Right lobe of liver (tissue), 6 donors: ENCODE data around the gene FBLN2. TPM values are rescaled to one million over a fixed set of nuclear protein-coding genes. Genes with fewer than 3 reads are reported as not detected.

ENCODE experiments used
- ATAC-seq, 4 donors: fragments of 200-7000 bp; cut with Tn5 transposase; one replicate each; pipeline ENCODE4 v1.9.1; 2020; ENCODE audit warnings: mild to moderate bottlenecking in 4 of 4, moderate library complexity in 4 of 4
- DNase-seq, 3 donors: peaks; one replicate each; pipeline ENCODE4 v3.0.0-alpha.2; 2020
- H3K27ac ChIP-seq, 3 donors: fragments of 200-600 bp; one replicate each; pipeline ENCODE4 v1.8.0; 2022
- H3K27me3 ChIP-seq, 2 donors: fragments of 200-600 bp; one replicate each; pipeline ENCODE4 v1.8.0; 2022
- H3K36me3 ChIP-seq, 4 donors: fragments of 200-600 bp; sonication (generic) in 1 of 4; one replicate each; pipeline versions ENCODE4 v1.5.1 to v1.8.0; 2017 to 2022; ENCODE audit warnings: control low read depth in 1 of 4
- H3K4me1 ChIP-seq, 4 donors: fragments of 200-600 bp; sonication (generic) in 1 of 4; one replicate each; pipeline versions ENCODE4 v1.5.1 to v1.8.0; 2017 to 2022; ENCODE audit warnings: control low read depth in 1 of 4
- H3K4me3 ChIP-seq, 3 donors: fragments of 200-600 bp; one replicate each; pipeline ENCODE4 v1.8.0; 2022
- H3K9me3 ChIP-seq, 4 donors: fragments of 200-600 bp; sonication (generic) in 1 of 4; one replicate each; pipeline versions ENCODE4 v1.5.1 to v1.8.0; 2017 to 2022; ENCODE audit warnings: control low read depth in 1 of 4
- CTCF ChIP-seq, 4 donors: fragments of 200-600 bp in 3 of 4; fragments of 450-650 bp in 1 of 4; IDR thresholded peaks; one replicate each; pipeline versions ENCODE4 v1.5.1 to v1.8.0; 2016 to 2022; ENCODE audit warnings: antibody characterized with exemption in 4 of 4, mild to moderate bottlenecking in 2 of 4
- POLR2A ChIP-seq: fragments of 450-650 bp; IDR thresholded peaks from one replicate; pipeline ENCODE4 v1.6.1; 2017; ENCODE audit warnings: antibody characterized with exemption, mild to moderate bottlenecking
- WGBS: methylation state at CpG from one replicate; pipeline ENCODE4 v1.1.6; 2018; ENCODE audit warnings: low coverage, low lambda C conversion rate; ENCODE audit not compliant: insufficient coverage; ENCODE audit errors: missing lambda C conversion rate; 5-methylcytosine and 5-hydroxymethylcytosine counted together
- intact Hi-C, 2 donors: fragments of 100-400 bp; cut with DNase I; formaldehyde crosslinking; loops; one replicate each; pipeline versions ENCODE4 v1.11.2 to v1.14.1; 2022
- total RNA-seq, 6 experiments: library from RNA; depleted of rRNA in 2 of 6; stranded (reverse); fragments of >200 nt in 2 of 6; fragmentation: NEBNext Ultra II Directional in 3 of 6; extraction: Animal tissue kit (Norgen Biotek cat#: 25700) in 3 of 6; gene quantifications; one replicate each; pipeline versions ENCODE4 v1.1.0 to v1.2.4, GENCODE V29; 2016 to 2023
- donor health status: DM: no; HTN: yes; CAD: no.
- donor health status: DM: no; HTN: no; CAD: no.
- donor health status: DM: no; HTN: no; CAD: no.
- donor health status: DM: no; HTN: yes; CAD: no.
- donor health status: DM: no; HTN: yes; CAD: no.

The FBLN2 gene
- total RNA-seq, 6 experiments from 2014 or later: 1.9 to 4.0 (median 2.7) TPM

- no peaks in the 10 kb centered on the region for H3K4me1 ChIP-seq
- no peaks in the 10 kb centered on the region for H3K9me3 ChIP-seq
- WGBS: 100% methylated on average over 1 of the region's 7 CpGs
- H3K36me3 ChIP-seq: no peaks in the 10 kb centered on the region
- intact Hi-C loops: no loop called here
- ATAC-seq (no peak), DNase-seq (peak in 1 of 3 donors; percentile 43)
- H3K27me3 ChIP-seq: no peaks in the 10 kb centered on the region
- TF ChIP-seq POLR2A (no peak), CTCF (IDR thresholded peaks at IDR 0.05) (no peak)
- no peak overlapping the region for H3K4me3 ChIP-seq
- H3K27ac ChIP-seq: no peak overlapping the region
These were observed 67.4 kb downstream of the FBLN2 start for GRCh38 chr3:13616359-13616758.

GRCh38 chr3:13617097-13617738, 68.3 kb downstream of the FBLN2 start:
- TF ChIP-seq CTCF (IDR thresholded peaks at IDR 0.05) (no peak), POLR2A (no peak)
- Histone ChIP-seq H3K4me1 (no peaks in the 10 kb centered on the region), H3K27ac (no peak overlapping the region), H3K27me3 (no peaks in the 10 kb centered on the region), H3K4me3 (no peak overlapping the region), H3K36me3 (no peaks in the 10 kb centered on the region), H3K9me3 (no peaks in the 10 kb centered on the region)
- ATAC-seq (no peak), DNase-seq (no peak)
- intact Hi-C loops: no loop called here
- WGBS: 76% methylated on average over 3 of the region's 3 CpGs

GRCh38 chr3:13617981-13618380, 69.1 kb downstream of the FBLN2 start:
- WGBS: 59% methylated on average over 3 of the region's 10 CpGs
- H3K27me3 ChIP-seq: no peaks in the 10 kb centered on the region
- H3K4me1 ChIP-seq: no peaks in the 10 kb centered on the region
- no peaks in the 10 kb centered on the region for H3K36me3 ChIP-seq
- TF ChIP-seq CTCF (IDR thresholded peaks at IDR 0.05) (no peak), POLR2A (no peak)
- no peaks in the 10 kb centered on the region for H3K9me3 ChIP-seq
- no peak overlapping the region for H3K27ac ChIP-seq
- intact Hi-C loops: no loop called here
- ATAC-seq: no peak
- DNase-seq: peak in 1 of 3 donors; percentile 27
- H3K4me3 ChIP-seq: no peak overlapping the region

- no peak overlapping the region for H3K27ac ChIP-seq
- H3K9me3 ChIP-seq: no peaks in the 10 kb centered on the region
- intact Hi-C loops: no loop called here
- no peak for TF ChIP-seq CTCF (IDR thresholded peaks at IDR 0.05)
- TF ChIP-seq POLR2A: no peak
- no peak for ATAC-seq
- no peaks in the 10 kb centered on the region for H3K36me3 ChIP-seq
- DNase-seq: peak in 1 of 3 donors; percentile 29
- no peaks in the 10 kb centered on the region for H3K4me1 ChIP-seq
- no CpG with 5 or more reads among the region's 3 CpGs for WGBS
- H3K27me3 ChIP-seq: no peaks in the 10 kb centered on the region
- no peak overlapping the region for H3K4me3 ChIP-seq
These were observed 69.9 kb downstream of the FBLN2 start for GRCh38 chr3:13618836-13619235.
